Natural killer cell (primary cell): Measurements from ENCODE around the gene FBXW4. TPM values are rescaled to one million over a fixed set of nuclear protein-coding genes. Genes with fewer than 3 reads are reported as not detected.
A peak's percentile ranks its signal among the peaks of the same experiment; 100 is the strongest.

Experiments
- ATAC-seq, 3 donors: fragments of 150-1000 bp in 2 of 3; fragments of 200-7000 bp in 1 of 3; cut with Tn5 transposase; 1 replicate in 1 of 3; 2 replicates in 2 of 3; pipeline ENCODE4 v1.10.0; 2021; ENCODE audit warnings: mild to moderate bottlenecking in 2 of 3, moderate library complexity in 2 of 3
- DNase-seq, 2 donors: peaks; one replicate each; pipeline versions ENCODE4 v3.0.0 to v3.0.0-alpha.2; 2013 to 2021; ENCODE audit warnings: mixed read lengths in 1 of 2
- H3K27ac ChIP-seq: one replicate; pipeline ENCODE4 v1.5.1; 2013; ENCODE audit warnings: mild to moderate bottlenecking, low read length
- H3K27me3 ChIP-seq: one replicate; pipeline ENCODE4 v1.6.1; 2013; ENCODE audit warnings: low read length; ENCODE audit not compliant: control insufficient read depth, insufficient read depth
- H3K36me3 ChIP-seq: one replicate; pipeline ENCODE4 v1.6.1; 2013; ENCODE audit warnings: low read length; ENCODE audit not compliant: control insufficient read depth, insufficient read depth
- H3K4me1 ChIP-seq: one replicate; pipeline ENCODE4 v1.6.1; 2013; ENCODE audit warnings: low read length; ENCODE audit not compliant: control insufficient read depth, insufficient read depth
- H3K4me3 ChIP-seq: one replicate; pipeline ENCODE4 v1.5.1; 2013; ENCODE audit warnings: low read length
- H3K9me3 ChIP-seq: one replicate; pipeline ENCODE4 v1.6.1; 2013; ENCODE audit warnings: low read length; ENCODE audit not compliant: control insufficient read depth, insufficient read depth
- H3K27ac Mint-ChIP-seq, 2 donors: one replicate each; pipeline ENCODE4 v1.8.0; 2022; ENCODE audit warnings: mild to moderate bottlenecking in 2 of 2, mixed read lengths in 2 of 2, moderate library complexity in 1 of 2
- H3K27me3 Mint-ChIP-seq, 2 donors: one replicate each; pipeline ENCODE4 v1.8.0; 2022; ENCODE audit warnings: low read depth in 2 of 2, mixed read lengths in 2 of 2
- H3K36me3 Mint-ChIP-seq: one replicate; pipeline ENCODE4 v1.8.0; 2022; ENCODE audit warnings: mixed read lengths
- H3K4me1 Mint-ChIP-seq, 2 donors: one replicate each; pipeline ENCODE4 v1.8.0; 2022; ENCODE audit warnings: mixed read lengths in 2 of 2
- H3K4me3 Mint-ChIP-seq: one replicate; pipeline ENCODE4 v1.8.0; 2022; ENCODE audit warnings: mild to moderate bottlenecking, moderate library complexity, mixed read lengths
- H3K9me3 Mint-ChIP-seq, 2 donors: one replicate each; pipeline ENCODE4 v1.8.0; 2022; ENCODE audit warnings: mixed read lengths in 2 of 2
- CTCF ChIP-seq: fragments of 200-600 bp; IDR thresholded peaks from one replicate; pipeline ENCODE4 v1.8.0; 2022; ENCODE audit warnings: antibody characterized with exemption
- WGBS: methylation state at CpG from one replicate; pipeline ENCODE4 v1.1.7; 2013; ENCODE audit warnings: missing lambda C conversion rate; ENCODE audit not compliant: insufficient coverage; 5-methylcytosine and 5-hydroxymethylcytosine counted together
- intact Hi-C: fragments of 100-400 bp; cut with micrococcal nuclease; formaldehyde crosslinking; loops from one replicate; pipeline ENCODE4 v1.14.2; 2022
- total RNA-seq, 4 donors: library from RNA; stranded (reverse); fragments of 120-200 nt in 1 of 4; gene quantifications; one replicate each; pipeline versions ENCODE4 v1.2.3 to v1.2.4, GENCODE V29; 2013 to 2022

The FBXW4 gene
- total RNA-seq, 3 donors from 2014 or later (not counting 1 experiment from before 2014, with no cell fraction given), result 85.9 to 106 (median 91.9) TPM

- Histone ChIP-seq H3K4me3 (no peak overlapping the region), H3K27me3 (no peaks in the 10 kb centered on the region), H3K9me3 (no peaks in the 10 kb centered on the region), H3K27ac (no peak overlapping the region), H3K36me3 (peaks cover 60% of the 10 kb centered on the region), H3K4me1 (no peaks in the 10 kb centered on the region)
- Mint-ChIP-seq H3K4me1 (peaks cover 21 to 25% of the 10 kb centered on the region in 2 donors), H3K27ac (peak overlapping the region in 1 of 2 donors; percentile 46), H3K9me3 (no peaks in the 10 kb centered on the region), H3K27me3 (no peaks in the 10 kb centered on the region), H3K4me3 (no peak overlapping the region), H3K36me3 (peaks cover 14% of the 10 kb centered on the region)
- WGBS, result 100% methylated on average over 2 of the region's 2 CpGs
- ATAC-seq (no peak), DNase-seq (no peak)
- TF ChIP-seq CTCF, result no peak
- intact Hi-C loops, result no loop called here
Observed at GRCh38 chr10:101656890-101657289, 38.1 kb downstream of the FBXW4 start.

GRCh38 chr10:101655570-101655969 is 39.4 kb downstream of the FBXW4 start:
- Mint-ChIP-seq H3K27me3 (no peaks in the 10 kb centered on the region), H3K27ac (peak overlapping the region; percentile 47 to 54), H3K4me3 (no peak overlapping the region), H3K9me3 (no peaks in the 10 kb centered on the region), H3K4me1 (peaks cover 20 to 21% of the 10 kb centered on the region in 2 donors), H3K36me3 (peaks cover 14% of the 10 kb centered on the region)
- H3K27ac ChIP-seq, result no peak overlapping the region
- H3K9me3 ChIP-seq, result no peaks in the 10 kb centered on the region
- intact Hi-C loops, result no loop called here
- no peak for TF ChIP-seq CTCF
- H3K4me1 ChIP-seq, result no peaks in the 10 kb centered on the region
- no peak for ATAC-seq
- H3K4me3 ChIP-seq, result no peak overlapping the region
- H3K36me3 ChIP-seq, result peaks cover 56% of the 10 kb centered on the region
- WGBS, result 88% methylated on average over 6 of the region's 6 CpGs
- no peak for DNase-seq
- no peaks in the 10 kb centered on the region for H3K27me3 ChIP-seq

GRCh38 chr10:101653536-101653935 is 41.4 kb downstream of the FBXW4 start:
- no peak overlapping the region for H3K27ac ChIP-seq
- intact Hi-C loops, result no loop called here
- 97% methylated on average over 8 of the region's 8 CpGs for WGBS
- H3K36me3 ChIP-seq, result peaks cover 54% of the 10 kb centered on the region
- H3K4me1 Mint-ChIP-seq, result peaks cover 29 to 32% of the 10 kb centered on the region in 2 donors
- no peaks in the 10 kb centered on the region for H3K4me1 ChIP-seq
- H3K36me3 Mint-ChIP-seq, result peaks cover 14% of the 10 kb centered on the region
- DNase-seq (no peak), ATAC-seq (no peak)
- no peaks in the 10 kb centered on the region for H3K27me3 Mint-ChIP-seq
- TF ChIP-seq CTCF, result no peak
- no peak overlapping the region for H3K4me3 ChIP-seq
- H3K27ac Mint-ChIP-seq, result no peak overlapping the region
- no peaks in the 10 kb centered on the region for H3K9me3 ChIP-seq
- H3K27me3 ChIP-seq, result no peaks in the 10 kb centered on the region
- no peaks in the 10 kb centered on the region for H3K9me3 Mint-ChIP-seq
- H3K4me3 Mint-ChIP-seq, result no peak overlapping the region

- no peak for TF ChIP-seq CTCF
- intact Hi-C loops, result no loop called here
- WGBS, result 95% methylated on average over 5 of the region's 5 CpGs
- Histone ChIP-seq H3K4me3 (no peak overlapping the region), H3K9me3 (no peaks in the 10 kb centered on the region), H3K27me3 (no peaks in the 10 kb centered on the region), H3K4me1 (no peaks in the 10 kb centered on the region), H3K27ac (no peak overlapping the region), H3K36me3 (peaks cover 58% of the 10 kb centered on the region)
- Mint-ChIP-seq H3K27ac (no peak overlapping the region), H3K9me3 (no peaks in the 10 kb centered on the region), H3K36me3 (peaks cover 12% of the 10 kb centered on the region), H3K27me3 (no peaks in the 10 kb centered on the region), H3K4me3 (no peak overlapping the region), H3K4me1 (peaks cover 26 to 34% of the 10 kb centered on the region in 2 donors)
- no peak for ATAC-seq
- no peak for DNase-seq
Observed at GRCh38 chr10:101651336-101651735, 43.6 kb downstream of the FBXW4 start.
